SK-N-SH (cell line): ENCODE results near the gene LDLRAP1. TPM values are rescaled to one million over a fixed set of nuclear protein-coding genes. Genes with fewer than 3 reads are reported as not detected.

Experiments used
- CTCF ChIA-PET: fragments of 300-600, 350-600 bp; formaldehyde crosslinking; extraction: SDS; loops from one replicate; lab custom pipeline; 2021; lab: Yijun Ruan, JAX
- POLR2A ChIA-PET: fragments of 350-600 bp; sonication (Branson Sonifier 250); formaldehyde crosslinking; extraction: SDS; loops from one replicate; lab custom pipeline; 2020; ENCODE audit warnings: antibody characterized with exemption, inconsistent platforms; lab: Yijun Ruan, JAX
- DNase-seq: peaks from one replicate; pipeline ENCODE4 v3.0.0; 2012
- H2AFZ ChIP-seq: fragments of 200-600 bp; sonication (generic); 2 replicates; pipeline ENCODE4 v1.8.1; 2016; ENCODE audit warnings: antibody characterized with exemption, mild to moderate bottlenecking, low read depth
- H3F3A ChIP-seq: fragments of 200-600 bp; sonication (generic); replicated peaks from 2 replicates; pipeline ENCODE3; 2016; ENCODE audit warnings: antibody characterized with exemption, mild to moderate bottlenecking; ENCODE audit not compliant: insufficient read depth
- H3K27ac ChIP-seq, 2 experiments: fragments of 200-500 bp in 1 of 2; fragments of 200-600 bp in 1 of 2; sonication (Bioruptor generic) in 1 of 2; sonication (generic), shearing (Covaris generic) in 1 of 2; 2 replicates each; pipeline versions ENCODE4 v1.5.1 to v1.6.1; 2014 to 2016; ENCODE audit warnings: low read depth in 2 of 2, inconsistent platforms in 1 of 2, low read length in 1 of 2, mild to moderate bottlenecking in 1 of 2, mixed read lengths in 1 of 2
- H3K27me3 ChIP-seq: fragments of 200-600 bp; sonication (generic), shearing (Covaris generic); 2 replicates; pipeline ENCODE4 v1.6.1; 2016; ENCODE audit warnings: mixed run types; ENCODE audit not compliant: insufficient read depth
- H3K36me3 ChIP-seq, 2 experiments: fragments of 200-500 bp in 1 of 2; fragments of 200-600 bp in 1 of 2; sonication (Bioruptor generic) in 1 of 2; sonication (generic) in 1 of 2; replicated peaks in 1 of 2; 2 replicates each; pipeline versions ENCODE3 to v1.5.1; 2014 to 2016; ENCODE audit warnings: low read length in 1 of 2, mild to moderate bottlenecking in 1 of 2; ENCODE audit not compliant: insufficient read depth in 2 of 2, control insufficient read depth in 1 of 2
- H3K4me1 ChIP-seq, 2 experiments: fragments of 200-500 bp in 1 of 2; fragments of 200-600 bp in 1 of 2; sonication (Bioruptor generic) in 1 of 2; sonication (generic), shearing (Covaris generic) in 1 of 2; 2 replicates each; pipeline versions ENCODE4 v1.5.1 to v1.6.1; 2014 to 2016; ENCODE audit warnings: low read depth in 1 of 2, low read length in 1 of 2, mixed run types in 1 of 2; ENCODE audit not compliant: insufficient read depth in 2 of 2, control insufficient read depth in 1 of 2
- H3K4me2 ChIP-seq: fragments of 200-600 bp; sonication (generic), shearing (Covaris generic); 2 replicates; pipeline ENCODE4 v1.6.1; 2017; ENCODE audit warnings: mixed run types
- H3K4me3 ChIP-seq, 2 experiments: fragments of 200-500 bp in 1 of 2; fragments of 200-600 bp in 1 of 2; sonication (Bioruptor generic) in 1 of 2; sonication (generic), shearing (Covaris generic) in 1 of 2; 2 replicates each; pipeline versions ENCODE4 v1.5.1 to v1.8.1; 2014 to 2016; ENCODE audit warnings: low read depth in 2 of 2, inconsistent platforms in 1 of 2, low read length in 1 of 2, mild to moderate bottlenecking in 1 of 2, mixed read lengths in 1 of 2, moderate library complexity in 1 of 2
- H3K79me2 ChIP-seq: fragments of 200-600 bp; sonication (generic); 2 replicates; pipeline ENCODE4 v1.8.1; 2017; ENCODE audit warnings: mild to moderate bottlenecking; ENCODE audit not compliant: insufficient read depth
- H3K9ac ChIP-seq: fragments of 200-600 bp; sonication (generic); 2 replicates; pipeline ENCODE4 v1.6.1; 2017; ENCODE audit warnings: mixed run types
- H3K9me2 ChIP-seq: fragments of 200-600 bp; sonication (generic); 2 replicates; pipeline ENCODE4 v1.6.1; 2017; ENCODE audit warnings: mixed run types
- H3K9me3 ChIP-seq: fragments of 200-600 bp; sonication (generic); 2 replicates; pipeline ENCODE4 v1.6.1; 2017; ENCODE audit warnings: mixed run types, mild to moderate bottlenecking, moderate library complexity
- H4K20me1 ChIP-seq: fragments of 200-600 bp; sonication (generic); 2 replicates; pipeline ENCODE4 v1.6.1; 2017; ENCODE audit warnings: mild to moderate bottlenecking, mixed run types; ENCODE audit not compliant: insufficient read depth
- ELF1 ChIP-seq: IDR thresholded peaks from 2 replicates; pipeline ENCODE4 v1.4.0; 2012
- EZH2phosphoT487 ChIP-seq: fragments of 200-600 bp; sonication (generic); IDR thresholded peaks from 2 replicates; pipeline ENCODE4 v1.6.1; 2017; ENCODE audit warnings: low read depth, mixed run types, mild to moderate bottlenecking, antibody characterized with exemption, moderate library complexity, borderline replicate concordance
- GABPA ChIP-seq: IDR thresholded peaks from 2 replicates; pipeline ENCODE4 v1.4.0; 2012; ENCODE audit warnings: low read depth, mild to moderate bottlenecking
- GATA2 ChIP-seq: sonication (generic); formaldehyde crosslinking; IDR thresholded peaks from 2 replicates; pipeline ENCODE4 v1.5.0; 2020; ENCODE audit warnings: mild to moderate bottlenecking, missing genetic modification reagents
- RAD21 ChIP-seq: IDR thresholded peaks from 2 replicates; pipeline ENCODE4 v1.6.1; 2012; ENCODE audit warnings: mild to moderate bottlenecking, low read length
- SIN3A ChIP-seq: IDR thresholded peaks from 2 replicates; pipeline ENCODE4 v1.6.1; 2012; ENCODE audit warnings: low read depth, mild to moderate bottlenecking, low read length, moderate library complexity, borderline replicate concordance
- TCF12 ChIP-seq: IDR thresholded peaks from 2 replicates; pipeline ENCODE4 v1.4.0; 2012
- TEAD4 ChIP-seq: IDR thresholded peaks from 2 replicates; pipeline ENCODE4 v1.4.0; 2012; ENCODE audit warnings: mild to moderate bottlenecking, borderline replicate concordance; ENCODE audit not compliant: insufficient read depth
- YY1 ChIP-seq: IDR thresholded peaks from 2 replicates; pipeline ENCODE4 v1.4.0; 2012; ENCODE audit warnings: low read depth, mild to moderate bottlenecking
- WGBS: methylation state at CpG from one replicate; pipeline ENCODE4 v1.1.6; 2017; ENCODE audit warnings: low lambda C conversion rate; 5-methylcytosine and 5-hydroxymethylcytosine counted together
- polyA plus RNA-seq, 3 experiments: library from polyadenylated mRNA; depleted of rRNA; stranded (reverse); fragments of >200 nt; gene quantifications; 2 replicates each; pipeline ENCODE4 v1.2.3, GENCODE V29; 2012
- TF ChIP-seq, protein P1 (sequence below): fragments of 200-600 bp; sonication (generic); IDR thresholded peaks from 2 replicates; pipeline ENCODE4 v1.6.1; 2017; ENCODE audit warnings: antibody characterized with exemption, mild to moderate bottlenecking, moderate library complexity
- TF ChIP-seq, protein P2 (sequence below): IDR thresholded peaks from 2 replicates; pipeline ENCODE4 v1.4.0; 2012; ENCODE audit warnings: low read depth, borderline replicate concordance
- TF ChIP-seq, protein P3 (sequence below): fragments of 150-350 bp; IDR thresholded peaks from 2 replicates; pipeline ENCODE4 v1.6.1; 2016; ENCODE audit warnings: mild to moderate bottlenecking, low read depth, low read length
- TF ChIP-seq, protein P4 (sequence below): IDR thresholded peaks from 2 replicates; pipeline ENCODE4 v1.4.0; 2012; ENCODE audit warnings: low read depth, borderline replicate concordance

The LDLRAP1 gene
- polyA plus RNA-seq, 1 of the 3 experiments (the other 2 are of a cell fraction), result 19.1 TPM

DNA sequence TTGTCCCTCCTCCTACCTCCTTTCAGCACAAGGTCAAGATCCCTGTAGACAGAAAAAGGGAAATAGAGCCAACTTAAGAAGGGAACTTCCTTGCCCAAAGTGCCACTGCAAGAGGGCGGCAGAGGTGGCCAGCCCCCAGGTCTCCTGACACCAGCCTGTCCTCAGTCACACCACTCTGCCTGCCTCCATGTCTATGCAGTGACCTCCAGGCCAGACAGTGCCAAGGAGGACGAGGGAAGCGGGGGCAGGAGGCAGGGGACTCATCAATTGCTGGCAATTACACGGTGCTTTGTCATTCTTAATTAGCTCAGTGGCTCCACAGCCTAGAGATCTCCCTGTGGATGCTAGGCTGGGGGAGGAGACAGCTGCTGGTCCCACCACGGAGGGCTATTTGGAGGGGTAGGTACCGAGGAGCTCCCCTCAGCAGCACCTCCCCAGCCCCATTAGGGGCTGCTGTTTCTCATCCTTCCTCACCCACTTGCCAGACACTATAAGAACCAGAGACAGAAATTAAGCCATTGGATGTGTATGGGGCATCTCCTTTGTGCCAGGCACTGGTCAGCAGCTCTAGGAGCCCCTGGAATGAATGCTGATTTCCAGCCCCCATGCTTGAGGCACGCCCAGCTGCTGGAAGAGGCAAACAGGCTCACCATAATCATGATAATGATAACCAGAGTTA, 6.1 kb upstream of the LDLRAP1 start:
- no peaks in the 10 kb centered on the region for H3K79me2 ChIP-seq
- no peak overlapping the region for H3K9ac ChIP-seq
- H3K4me1 ChIP-seq, result peaks cover 0 to 18% of the 10 kb centered on the region in 2 experiments; a peak in 1 of 4 replicates
- H3K27ac ChIP-seq, result no peak overlapping the region
- no peaks in the 10 kb centered on the region for H3K27me3 ChIP-seq
- H3K9me2 ChIP-seq, result no peaks in the 10 kb centered on the region
- H3K4me2 ChIP-seq, result no peak overlapping the region
- no peak overlapping the region for H3K4me3 ChIP-seq
- TF ChIP-seq TCF12 (no peak), GATA2 (CRISPR knock-in tag) (no peak), TEAD4 (no peak)
- TF ChIP-seq, protein P1, sequence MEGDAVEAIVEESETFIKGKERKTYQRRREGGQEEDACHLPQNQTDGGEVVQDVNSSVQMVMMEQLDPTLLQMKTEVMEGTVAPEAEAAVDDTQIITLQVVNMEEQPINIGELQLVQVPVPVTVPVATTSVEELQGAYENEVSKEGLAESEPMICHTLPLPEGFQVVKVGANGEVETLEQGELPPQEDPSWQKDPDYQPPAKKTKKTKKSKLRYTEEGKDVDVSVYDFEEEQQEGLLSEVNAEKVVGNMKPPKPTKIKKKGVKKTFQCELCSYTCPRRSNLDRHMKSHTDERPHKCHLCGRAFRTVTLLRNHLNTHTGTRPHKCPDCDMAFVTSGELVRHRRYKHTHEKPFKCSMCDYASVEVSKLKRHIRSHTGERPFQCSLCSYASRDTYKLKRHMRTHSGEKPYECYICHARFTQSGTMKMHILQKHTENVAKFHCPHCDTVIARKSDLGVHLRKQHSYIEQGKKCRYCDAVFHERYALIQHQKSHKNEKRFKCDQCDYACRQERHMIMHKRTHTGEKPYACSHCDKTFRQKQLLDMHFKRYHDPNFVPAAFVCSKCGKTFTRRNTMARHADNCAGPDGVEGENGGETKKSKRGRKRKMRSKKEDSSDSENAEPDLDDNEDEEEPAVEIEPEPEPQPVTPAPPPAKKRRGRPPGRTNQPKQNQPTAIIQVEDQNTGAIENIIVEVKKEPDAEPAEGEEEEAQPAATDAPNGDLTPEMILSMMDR, result no peak
- DNase-seq, result no peak
- ChIA-PET POLR2A (no interaction called here), CTCF (interaction anchor here (1.1 to 1.9 kb wide), 4 partner anchors 16 to 207 kb away, joined by 3 to 9 read pairs (median 4); no protein-coding TSS in a partner anchor)
- H3F3A ChIP-seq, result no peaks in the 10 kb centered on the region
- H2AFZ ChIP-seq, result no peak overlapping the region
- H3K36me3 ChIP-seq, result no peaks in the 10 kb centered on the region
- H4K20me1 ChIP-seq, result no peaks in the 10 kb centered on the region
- WGBS, result 73% methylated on average over 5 of the region's 7 CpGs
- H3K9me3 ChIP-seq, result no peaks in the 10 kb centered on the region

DNA sequence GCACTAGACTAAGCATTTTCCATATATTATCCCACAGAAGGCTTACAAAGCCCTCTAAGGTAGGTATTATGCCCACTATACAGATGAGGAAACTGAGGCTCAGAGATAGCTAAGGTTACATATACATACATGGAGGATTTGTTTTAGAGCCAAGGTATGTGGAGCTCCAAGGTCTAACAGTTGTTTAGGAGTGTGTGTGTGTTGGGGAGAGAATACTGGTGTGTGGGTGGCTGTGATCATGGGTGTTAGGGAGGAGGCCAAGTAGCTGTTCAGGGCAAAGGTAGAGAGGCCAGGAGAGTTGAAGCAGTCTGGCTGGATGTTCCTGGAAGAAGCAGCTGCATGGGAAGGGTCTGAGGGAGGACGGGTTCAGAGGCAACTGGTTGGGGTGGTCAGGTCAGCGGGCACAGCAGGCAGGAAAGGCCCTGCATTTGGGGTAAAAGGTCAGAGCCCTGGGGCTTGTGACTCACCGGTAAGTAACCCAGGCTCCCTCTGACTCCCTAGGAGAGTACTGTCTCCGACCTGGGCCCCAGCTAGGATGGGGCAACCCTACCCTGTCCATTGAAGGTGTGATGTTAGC, 5.1 kb upstream of the LDLRAP1 start:
- Histone ChIP-seq H3K79me2 (no peaks in the 10 kb centered on the region), H3K4me1 (peaks cover 0 to 18% of the 10 kb centered on the region in 2 experiments; a peak in 1 of 4 replicates), H4K20me1 (no peaks in the 10 kb centered on the region), H3K4me2 (no peak overlapping the region), H3K9me3 (no peaks in the 10 kb centered on the region), H3F3A (no peaks in the 10 kb centered on the region), H3K9me2 (no peaks in the 10 kb centered on the region), H3K36me3 (no peaks in the 10 kb centered on the region), H3K4me3 (no peak overlapping the region), H3K9ac (no peak overlapping the region), H2AFZ (no peak overlapping the region)
- WGBS, result 58% methylated on average over 4 of the region's 4 CpGs
- ChIA-PET CTCF (interaction anchor here (1.0 to 1.9 kb wide), 5 partner anchors 17 to 206 kb away, joined by 3 to 5 read pairs (median 4); no protein-coding TSS in a partner anchor), POLR2A (no interaction called here)
- no peak for DNase-seq
- TF ChIP-seq ELF1 (no peak), SIN3A (no peak), EZH2phosphoT487 (no peak), RAD21 (no peak), GABPA (no peak), YY1 (no peak)
- TF ChIP-seq, protein P2, sequence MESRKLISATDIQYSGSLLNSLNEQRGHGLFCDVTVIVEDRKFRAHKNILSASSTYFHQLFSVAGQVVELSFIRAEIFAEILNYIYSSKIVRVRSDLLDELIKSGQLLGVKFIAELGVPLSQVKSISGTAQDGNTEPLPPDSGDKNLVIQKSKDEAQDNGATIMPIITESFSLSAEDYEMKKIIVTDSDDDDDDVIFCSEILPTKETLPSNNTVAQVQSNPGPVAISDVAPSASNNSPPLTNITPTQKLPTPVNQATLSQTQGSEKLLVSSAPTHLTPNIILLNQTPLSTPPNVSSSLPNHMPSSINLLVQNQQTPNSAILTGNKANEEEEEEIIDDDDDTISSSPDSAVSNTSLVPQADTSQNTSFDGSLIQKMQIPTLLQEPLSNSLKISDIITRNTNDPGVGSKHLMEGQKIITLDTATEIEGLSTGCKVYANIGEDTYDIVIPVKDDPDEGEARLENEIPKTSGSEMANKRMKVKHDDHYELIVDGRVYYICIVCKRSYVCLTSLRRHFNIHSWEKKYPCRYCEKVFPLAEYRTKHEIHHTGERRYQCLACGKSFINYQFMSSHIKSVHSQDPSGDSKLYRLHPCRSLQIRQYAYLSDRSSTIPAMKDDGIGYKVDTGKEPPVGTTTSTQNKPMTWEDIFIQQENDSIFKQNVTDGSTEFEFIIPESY, result no peak
- TF ChIP-seq, protein P3, sequence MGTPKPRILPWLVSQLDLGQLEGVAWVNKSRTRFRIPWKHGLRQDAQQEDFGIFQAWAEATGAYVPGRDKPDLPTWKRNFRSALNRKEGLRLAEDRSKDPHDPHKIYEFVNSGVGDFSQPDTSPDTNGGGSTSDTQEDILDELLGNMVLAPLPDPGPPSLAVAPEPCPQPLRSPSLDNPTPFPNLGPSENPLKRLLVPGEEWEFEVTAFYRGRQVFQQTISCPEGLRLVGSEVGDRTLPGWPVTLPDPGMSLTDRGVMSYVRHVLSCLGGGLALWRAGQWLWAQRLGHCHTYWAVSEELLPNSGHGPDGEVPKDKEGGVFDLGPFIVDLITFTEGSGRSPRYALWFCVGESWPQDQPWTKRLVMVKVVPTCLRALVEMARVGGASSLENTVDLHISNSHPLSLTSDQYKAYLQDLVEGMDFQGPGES, result no peak
- TF ChIP-seq, protein P4, sequence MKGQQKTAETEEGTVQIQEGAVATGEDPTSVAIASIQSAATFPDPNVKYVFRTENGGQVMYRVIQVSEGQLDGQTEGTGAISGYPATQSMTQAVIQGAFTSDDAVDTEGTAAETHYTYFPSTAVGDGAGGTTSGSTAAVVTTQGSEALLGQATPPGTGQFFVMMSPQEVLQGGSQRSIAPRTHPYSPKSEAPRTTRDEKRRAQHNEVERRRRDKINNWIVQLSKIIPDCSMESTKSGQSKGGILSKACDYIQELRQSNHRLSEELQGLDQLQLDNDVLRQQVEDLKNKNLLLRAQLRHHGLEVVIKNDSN, result no peak
- TF ChIP-seq, all 33 proteins: peak for 0
- Histone ChIP-seq H3K27me3 (no peaks in the 10 kb centered on the region), H3K27ac (no peak overlapping the region)
